ENCODE results near the gene RAPGEF6. TPM values are rescaled to one million over a fixed set of nuclear protein-coding genes. Genes with fewer than 3 reads are reported as not detected.

Gene RAPGEF6
- total RNA-seq, 1 donor from 2014 or later = 16.9 TPM

DNA sequence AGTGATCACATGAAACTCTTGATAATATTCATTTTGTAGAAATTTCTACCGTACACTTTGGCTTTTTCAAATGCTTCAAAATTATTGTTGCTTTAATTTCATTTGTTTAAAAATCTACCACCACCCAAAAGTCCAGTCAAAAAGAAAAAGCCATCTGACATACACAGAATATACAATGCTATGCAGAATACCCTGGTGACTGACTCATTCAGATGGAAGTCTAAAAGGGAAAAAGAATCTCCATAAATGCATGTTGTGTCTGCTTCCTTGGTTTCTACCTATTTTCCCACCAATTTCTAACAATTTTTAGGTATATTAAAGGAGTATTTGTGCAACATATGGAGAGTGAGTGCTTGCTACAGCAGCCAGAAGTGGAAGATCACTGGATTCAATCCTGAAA lies 9.3 kb upstream of the RAPGEF6 start:
- no peaks in the 10 kb centered on the region for H3K27me3 Mint-ChIP-seq (ENCODE audit: unreplicated experiment)
- DNase-seq (ENCODE audit: low spot score) = no peak
- H3K36me3 Mint-ChIP-seq (ENCODE audit: low read depth, unreplicated experiment) = no peaks in the 10 kb centered on the region
- no peaks in the 10 kb centered on the region for H3K9me3 Mint-ChIP-seq (ENCODE audit: unreplicated experiment)
- TF ChIP-seq, protein P1, sequence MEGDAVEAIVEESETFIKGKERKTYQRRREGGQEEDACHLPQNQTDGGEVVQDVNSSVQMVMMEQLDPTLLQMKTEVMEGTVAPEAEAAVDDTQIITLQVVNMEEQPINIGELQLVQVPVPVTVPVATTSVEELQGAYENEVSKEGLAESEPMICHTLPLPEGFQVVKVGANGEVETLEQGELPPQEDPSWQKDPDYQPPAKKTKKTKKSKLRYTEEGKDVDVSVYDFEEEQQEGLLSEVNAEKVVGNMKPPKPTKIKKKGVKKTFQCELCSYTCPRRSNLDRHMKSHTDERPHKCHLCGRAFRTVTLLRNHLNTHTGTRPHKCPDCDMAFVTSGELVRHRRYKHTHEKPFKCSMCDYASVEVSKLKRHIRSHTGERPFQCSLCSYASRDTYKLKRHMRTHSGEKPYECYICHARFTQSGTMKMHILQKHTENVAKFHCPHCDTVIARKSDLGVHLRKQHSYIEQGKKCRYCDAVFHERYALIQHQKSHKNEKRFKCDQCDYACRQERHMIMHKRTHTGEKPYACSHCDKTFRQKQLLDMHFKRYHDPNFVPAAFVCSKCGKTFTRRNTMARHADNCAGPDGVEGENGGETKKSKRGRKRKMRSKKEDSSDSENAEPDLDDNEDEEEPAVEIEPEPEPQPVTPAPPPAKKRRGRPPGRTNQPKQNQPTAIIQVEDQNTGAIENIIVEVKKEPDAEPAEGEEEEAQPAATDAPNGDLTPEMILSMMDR (IDR thresholded peaks at IDR 0.05; ENCODE audit: unreplicated experiment) = no peak
- H3K4me3 Mint-ChIP-seq (ENCODE audit: unreplicated experiment) = no peak overlapping the region
- peaks cover 13% of the 10 kb centered on the region for H3K4me1 Mint-ChIP-seq (ENCODE audit: unreplicated experiment)
- H3K27ac Mint-ChIP-seq (ENCODE audit: unreplicated experiment) = no peak overlapping the region

DNA sequence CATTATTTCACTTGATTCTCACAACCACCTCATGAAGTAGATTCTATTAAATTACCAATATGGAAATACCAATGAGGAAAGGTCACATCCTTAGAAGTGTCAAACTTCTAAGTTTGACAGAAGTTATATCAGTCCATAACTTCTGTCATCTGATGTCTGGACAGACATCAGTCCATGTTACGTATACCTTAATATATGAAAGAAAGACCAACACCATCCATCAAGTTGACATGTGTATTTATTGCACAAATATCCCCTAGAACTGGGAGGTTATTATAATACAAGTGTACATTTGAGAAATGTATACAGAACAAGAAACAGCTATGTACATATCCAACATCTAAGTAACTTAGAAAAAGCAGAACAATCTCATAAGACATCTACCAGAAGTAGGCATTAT lies 6.5 kb upstream of the RAPGEF6 start:
- TF ChIP-seq, protein P1 (IDR thresholded peaks at IDR 0.05; ENCODE audit: unreplicated experiment) = no peak
- DNase-seq (ENCODE audit: low spot score) = no peak
- H3K27me3 Mint-ChIP-seq (ENCODE audit: unreplicated experiment) = peaks cover under 1% of the 10 kb centered on the region
- no peaks in the 10 kb centered on the region for H3K9me3 Mint-ChIP-seq (ENCODE audit: unreplicated experiment)
- no peak overlapping the region for H3K27ac Mint-ChIP-seq (ENCODE audit: unreplicated experiment)
- no peak overlapping the region for H3K4me3 Mint-ChIP-seq (ENCODE audit: unreplicated experiment)
- no peaks in the 10 kb centered on the region for H3K36me3 Mint-ChIP-seq (ENCODE audit: low read depth, unreplicated experiment)
- H3K4me1 Mint-ChIP-seq (ENCODE audit: unreplicated experiment) = peaks cover 17% of the 10 kb centered on the region

DNA sequence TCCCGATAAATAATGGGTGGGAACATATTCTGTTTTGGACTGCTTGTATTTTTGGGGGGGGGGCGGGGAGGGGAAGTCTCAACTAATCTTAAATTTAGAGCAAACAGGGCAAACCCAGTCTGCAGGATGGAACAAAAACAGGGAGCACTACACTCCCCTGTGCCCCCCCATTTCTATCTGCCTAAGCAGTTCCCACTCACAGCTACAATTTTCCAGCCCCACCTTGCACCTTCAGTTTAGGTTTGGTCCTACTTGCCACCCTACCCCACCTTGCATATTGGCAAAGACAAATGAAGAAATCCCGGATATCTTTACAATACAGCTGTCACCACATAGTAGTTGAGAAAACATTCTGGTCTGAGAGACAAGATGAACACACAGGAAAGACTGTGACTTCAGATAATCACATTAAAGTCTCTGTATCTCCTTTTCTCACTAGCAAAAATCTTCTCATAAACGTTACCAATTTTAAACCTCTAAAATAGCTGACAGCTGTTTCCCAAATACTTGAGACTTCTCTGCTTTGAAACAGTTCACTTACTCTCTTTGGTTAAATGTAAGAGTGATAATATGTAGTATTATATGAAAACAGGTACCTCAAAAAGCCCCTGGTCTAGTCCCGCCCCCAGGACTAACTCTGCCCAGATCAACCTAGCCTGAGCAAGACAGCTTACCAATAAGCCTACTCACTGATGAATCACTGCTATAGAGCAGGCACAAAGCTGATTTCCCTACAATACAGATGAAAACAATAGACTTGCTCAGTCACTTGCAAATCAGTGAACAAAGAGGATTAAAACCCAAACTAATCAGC lies 5.2 kb upstream of the RAPGEF6 start:
- H3K4me3 Mint-ChIP-seq (ENCODE audit: unreplicated experiment) = no peak overlapping the region
- no peaks in the 10 kb centered on the region for H3K9me3 Mint-ChIP-seq (ENCODE audit: unreplicated experiment)
- no peak for DNase-seq (ENCODE audit: low spot score)
- H3K27me3 Mint-ChIP-seq (ENCODE audit: unreplicated experiment) = peaks cover 3% of the 10 kb centered on the region
- H3K27ac Mint-ChIP-seq (ENCODE audit: unreplicated experiment) = no peak overlapping the region
- TF ChIP-seq, protein P1 (IDR thresholded peaks at IDR 0.05; ENCODE audit: unreplicated experiment) = no peak
- H3K36me3 Mint-ChIP-seq (ENCODE audit: low read depth, unreplicated experiment) = no peaks in the 10 kb centered on the region
- H3K4me1 Mint-ChIP-seq (ENCODE audit: unreplicated experiment) = peaks cover 22% of the 10 kb centered on the region

DNA sequence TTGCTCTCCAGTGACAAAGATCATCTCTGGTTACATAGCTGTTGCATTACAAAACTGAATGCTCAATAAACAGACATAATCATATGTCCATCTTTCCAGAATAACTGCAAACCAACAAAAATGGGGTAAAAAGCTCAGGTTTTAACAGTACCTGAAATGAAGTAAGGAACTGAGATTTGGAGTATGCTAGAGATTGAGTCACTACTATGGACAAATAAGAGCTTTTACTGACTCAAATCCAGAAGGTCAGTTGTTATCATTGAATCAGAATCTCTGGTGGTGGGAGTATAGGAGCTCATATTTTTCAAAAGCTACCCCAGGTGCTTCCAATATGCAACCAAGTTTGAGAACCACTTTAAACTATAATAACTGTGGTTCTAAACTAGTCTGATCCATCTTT lies 4.1 kb upstream of the RAPGEF6 start:
- H3K27me3 Mint-ChIP-seq (ENCODE audit: unreplicated experiment) = peaks cover 5% of the 10 kb centered on the region
- TF ChIP-seq, protein P1 (IDR thresholded peaks at IDR 0.05; ENCODE audit: unreplicated experiment) = no peak
- peaks cover 28% of the 10 kb centered on the region for H3K4me1 Mint-ChIP-seq (ENCODE audit: unreplicated experiment)
- no peak for DNase-seq (ENCODE audit: low spot score)
- H3K9me3 Mint-ChIP-seq (ENCODE audit: unreplicated experiment) = no peaks in the 10 kb centered on the region
- no peak overlapping the region for H3K27ac Mint-ChIP-seq (ENCODE audit: unreplicated experiment)
- no peak overlapping the region for H3K4me3 Mint-ChIP-seq (ENCODE audit: unreplicated experiment)
- H3K36me3 Mint-ChIP-seq (ENCODE audit: low read depth, unreplicated experiment) = peaks cover 3% of the 10 kb centered on the region

DNA sequence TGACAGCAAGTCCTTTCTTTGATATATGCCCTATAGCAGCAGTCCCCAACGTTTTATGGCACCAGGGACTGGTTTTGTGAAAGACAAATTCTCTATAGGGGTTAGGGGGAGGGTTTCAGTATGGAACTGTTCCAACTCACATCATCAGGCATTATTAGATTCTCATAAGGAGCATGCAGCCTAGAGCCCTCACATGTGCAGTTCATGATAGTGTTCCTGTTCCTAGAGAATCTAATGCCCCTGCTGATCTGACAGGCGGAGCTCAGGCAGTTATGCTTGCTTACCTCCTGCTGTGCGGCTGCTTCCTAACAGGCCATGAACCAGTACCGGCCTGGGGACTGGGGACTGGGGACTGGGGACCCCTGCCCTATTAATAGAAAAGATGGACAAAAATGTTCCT lies 2.7 kb upstream of the RAPGEF6 start:
- Mint-ChIP-seq H3K27ac (ENCODE audit: unreplicated experiment) (no peak overlapping the region), H3K27me3 (ENCODE audit: unreplicated experiment) (peaks cover 7% of the 10 kb centered on the region), H3K4me3 (ENCODE audit: unreplicated experiment) (no peak overlapping the region), H3K9me3 (ENCODE audit: unreplicated experiment) (no peaks in the 10 kb centered on the region), H3K4me1 (ENCODE audit: unreplicated experiment) (peaks cover 31% of the 10 kb centered on the region), H3K36me3 (ENCODE audit: low read depth, unreplicated experiment) (peaks cover 3% of the 10 kb centered on the region)
- DNase-seq (ENCODE audit: low spot score) = no peak
- TF ChIP-seq, protein P1 (IDR thresholded peaks at IDR 0.05; ENCODE audit: unreplicated experiment) = no peak

Data from endothelial cell (in vitro differentiated cells).